ENCODE data around the gene DNTTIP2. TPM values are rescaled to one million over a fixed set of nuclear protein-coding genes. Genes with fewer than 3 reads are reported as not detected.
"Not testable (repeated sequence)": the region's sequence is repeated elsewhere in the genome, so short reads cannot be mapped to it uniquely, and the experiment has no call there.

The DNTTIP2 gene
- total RNA-seq, 2 donors from 2014 or later: 30.7 to 33.3 TPM

DNA sequence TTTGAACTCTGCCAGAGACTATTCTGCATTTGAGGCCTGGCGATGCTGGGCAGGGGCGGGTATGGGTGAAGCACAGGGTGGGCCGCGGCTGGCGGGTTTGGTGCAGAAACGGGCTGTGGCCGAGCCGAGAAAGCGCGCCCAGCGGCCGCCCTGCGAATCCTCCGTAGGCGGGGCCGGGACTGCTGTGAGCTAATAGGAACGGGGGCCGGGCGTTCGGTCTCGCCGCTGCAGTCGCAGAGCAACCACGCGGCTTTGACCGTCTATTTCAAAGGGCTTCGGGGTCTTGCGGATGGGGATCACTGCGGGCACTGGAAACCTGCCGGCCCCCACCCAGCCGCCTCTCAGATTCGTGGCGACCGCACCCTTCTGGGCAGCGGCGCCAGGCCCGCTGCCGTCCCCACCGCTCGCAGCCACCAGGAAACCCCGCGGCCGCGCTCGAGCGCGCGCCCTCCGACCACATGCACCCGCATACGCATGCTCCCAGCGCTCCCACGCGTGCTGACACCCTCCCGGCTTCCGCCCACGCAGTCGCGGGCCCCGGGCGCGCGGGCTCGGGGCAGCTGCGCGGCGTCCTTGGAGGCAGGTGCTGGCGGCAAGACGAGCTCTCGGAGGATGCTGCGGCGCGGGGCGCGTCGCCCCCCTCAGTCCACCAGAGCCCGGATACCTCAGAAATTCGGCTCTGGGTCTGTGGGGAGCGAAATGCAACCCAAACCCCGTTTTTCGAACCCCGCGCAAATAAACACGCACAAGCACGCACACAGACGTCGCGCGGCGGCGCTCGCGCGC lies 32.6 kb downstream of the DNTTIP2 start:
- intact Hi-C loops (cut with DNase I, micrococcal nuclease): loop anchor here in 1 of 2 donors (10.0 kb wide), 2 partner anchors 222 to 402 kb away; partner anchors contain the start of gene FNBP1L
- DNase-seq (peak; percentile 88 to 95), ATAC-seq (peak; percentile 70)

DNA sequence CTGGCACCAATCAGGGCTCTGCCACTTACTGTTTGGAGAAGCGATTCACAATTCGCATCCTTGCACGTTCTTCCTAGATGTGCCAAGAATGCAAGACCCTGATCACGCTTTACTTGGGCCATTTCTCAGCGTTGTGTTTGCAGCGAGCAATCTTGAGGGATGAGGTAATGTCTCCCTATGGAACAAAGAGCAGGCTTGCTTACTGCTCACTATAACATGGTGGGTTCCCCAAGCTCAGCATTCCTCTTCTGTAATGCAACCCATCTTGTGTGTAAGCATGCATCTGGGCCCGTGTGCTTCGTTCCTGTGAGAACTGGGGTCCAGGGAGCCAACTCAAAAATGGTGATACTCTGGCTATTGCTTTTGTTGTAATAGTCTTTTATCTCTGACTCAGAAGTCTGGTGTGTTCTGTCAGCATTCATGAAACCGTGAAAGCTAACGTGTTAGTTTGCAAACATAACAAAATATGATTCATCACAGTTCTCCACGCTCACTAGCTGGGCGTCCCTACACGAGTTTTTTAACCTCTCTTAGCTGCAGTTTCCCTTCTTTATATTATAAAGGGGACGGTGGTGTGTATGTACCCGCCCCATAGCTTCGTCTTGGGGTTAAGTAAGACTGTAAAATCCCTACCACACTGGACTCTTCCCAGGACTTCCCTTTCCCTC lies 33.3 kb downstream of the DNTTIP2 start:
- DNase-seq (peak in 1 of 2 donors; percentile 7), ATAC-seq (peak; percentile 10)
- intact Hi-C loops (cut with DNase I, micrococcal nuclease): loop anchor here in 1 of 2 donors (10.0 kb wide), 2 partner anchors 221 to 401 kb away; partner anchors contain the start of gene FNBP1L

DNA sequence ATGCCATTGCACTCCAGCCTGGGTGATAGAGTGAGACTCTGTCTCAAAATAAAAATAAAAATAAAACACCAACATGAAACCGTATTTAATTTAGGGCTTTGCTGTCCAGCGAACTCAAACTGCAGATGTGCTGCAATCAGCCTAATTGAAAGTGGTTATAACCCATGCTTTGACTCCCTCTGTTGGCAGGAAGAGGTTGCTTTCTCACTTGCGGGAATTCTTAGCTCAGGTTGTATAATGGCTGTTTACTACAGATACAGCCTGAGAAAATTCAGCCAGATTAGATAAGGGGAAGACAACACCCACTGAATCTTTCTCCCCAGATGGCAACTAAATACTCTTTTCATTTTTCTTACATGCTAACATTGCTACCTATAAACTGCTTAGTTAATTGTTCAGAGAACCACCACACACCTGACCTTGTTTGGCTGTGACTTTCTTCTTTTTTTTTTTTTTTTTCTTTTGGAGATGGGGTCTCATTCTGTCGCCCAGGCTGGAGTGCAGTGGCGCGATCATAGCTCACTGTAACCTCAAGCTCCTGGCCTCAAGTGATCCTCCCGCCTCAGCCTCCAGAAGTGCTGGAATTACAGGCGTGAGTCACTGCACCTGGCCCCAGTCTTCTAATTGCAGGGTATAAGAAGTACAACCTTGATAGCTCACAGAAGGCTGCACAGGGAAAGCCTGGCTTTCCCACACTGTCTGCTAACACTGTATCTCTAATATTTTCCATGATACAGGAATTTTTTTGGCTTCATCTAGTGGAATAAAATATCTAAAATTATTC lies 34.6 kb downstream of the DNTTIP2 start:
- ATAC-seq (peak; percentile 32), DNase-seq (peak; percentile 26 to 52)
- intact Hi-C loops (cut with DNase I, micrococcal nuclease): loop anchor here in 1 of 2 donors (10.0 kb wide), 2 partner anchors 220 to 400 kb away; partner anchors contain the start of gene FNBP1L

DNA sequence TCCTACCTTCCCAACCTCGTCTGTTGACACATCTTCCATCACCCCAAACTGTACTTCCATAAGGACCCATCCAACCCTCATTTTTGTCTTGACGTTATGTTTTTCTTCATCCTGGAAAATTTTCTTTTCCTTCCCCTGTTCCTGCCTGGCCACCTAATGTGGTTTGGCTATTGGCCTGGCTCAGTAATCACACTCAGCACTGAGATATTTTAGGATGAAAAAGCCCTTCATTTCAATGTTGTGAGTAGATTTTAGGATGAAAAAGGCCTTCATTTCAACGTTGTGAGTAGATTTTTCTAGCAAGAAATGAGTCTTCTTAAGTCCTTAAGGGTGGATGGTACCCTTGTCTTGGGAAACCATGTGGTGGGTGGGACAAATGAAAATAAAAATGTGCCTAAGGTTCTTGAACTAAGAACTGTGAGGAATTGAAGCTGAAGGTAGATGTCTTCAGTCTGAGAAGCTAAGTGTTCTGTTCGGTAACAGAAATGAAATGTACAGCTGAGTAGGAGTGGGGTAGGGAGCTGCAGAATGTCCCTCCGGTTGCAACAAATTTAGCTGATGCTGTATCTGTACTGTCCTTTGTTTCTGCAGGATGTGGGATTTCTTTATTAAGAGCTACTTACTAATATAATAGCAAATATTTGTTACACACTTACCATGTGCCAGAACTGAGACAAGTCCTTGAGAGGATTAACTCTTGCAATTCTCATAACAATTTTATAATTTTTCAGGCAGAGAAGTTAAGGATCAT lies 36.1 kb downstream of the DNTTIP2 start:
- ATAC-seq (no peak), DNase-seq (no peak)
- intact Hi-C loops (cut with DNase I, micrococcal nuclease): loop anchor here in 1 of 2 donors (10.0 kb wide), 2 partner anchors 218 to 398 kb away; partner anchors contain the start of gene FNBP1L

DNA sequence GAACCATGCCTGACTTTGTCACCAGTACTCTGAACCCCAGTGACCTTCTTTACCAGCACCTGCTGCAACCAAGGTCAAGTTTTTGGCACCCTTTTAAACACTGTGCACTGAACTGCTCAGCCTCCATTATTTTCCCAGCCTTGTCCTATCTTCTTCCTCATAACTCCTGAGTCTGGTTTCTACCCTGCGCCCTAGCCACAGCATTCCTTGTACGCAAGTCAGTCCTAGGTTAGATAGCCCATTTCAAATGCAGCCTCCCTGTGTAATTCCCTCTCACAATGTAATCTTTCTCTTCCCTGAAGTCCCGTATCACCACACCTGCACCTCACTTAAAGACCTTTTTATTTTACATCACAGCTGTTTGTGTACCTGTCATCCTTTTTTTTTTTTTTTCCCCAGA lies 37.2 kb downstream of the DNTTIP2 start:
- intact Hi-C loops (cut with DNase I, micrococcal nuclease): loop anchor here in 1 of 2 donors (10.0 kb wide), 2 partner anchors 217 to 397 kb away; partner anchors contain the start of gene FNBP1L
- DNase-seq (no peak), ATAC-seq (no peak)

DNA sequence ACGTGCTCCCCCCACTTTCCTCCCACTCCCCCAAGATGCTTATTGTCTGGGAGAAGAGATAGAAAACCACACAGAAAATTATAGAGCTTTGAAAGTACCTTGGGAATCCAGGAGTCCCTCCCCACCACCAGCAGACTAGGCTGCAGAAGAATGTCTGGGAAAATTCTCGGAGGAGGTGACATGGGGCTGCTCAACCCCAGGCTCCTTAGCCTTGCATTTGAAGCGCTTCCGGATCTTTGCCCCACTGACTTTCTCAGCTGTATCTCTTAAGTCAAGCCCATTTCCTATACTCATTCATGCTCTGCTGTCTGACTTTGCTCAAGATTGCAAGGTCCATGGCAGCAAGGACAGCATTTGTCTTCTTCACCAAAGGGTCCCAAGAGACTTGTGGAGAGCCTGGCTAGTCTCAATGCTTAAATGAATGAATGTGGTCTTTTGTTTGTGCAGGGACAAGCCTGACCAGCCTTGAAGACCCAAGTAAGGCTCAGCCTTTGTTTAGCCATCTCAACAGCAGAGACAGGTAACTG lies 38.0 kb downstream of the DNTTIP2 start:
- DNase-seq: no peak
- ATAC-seq: no peak
- intact Hi-C loops (cut with DNase I, micrococcal nuclease): loop anchor here in 1 of 2 donors (10.0 kb wide), 2 partner anchors 216 to 396 kb away; partner anchors contain the start of gene FNBP1L

DNA sequence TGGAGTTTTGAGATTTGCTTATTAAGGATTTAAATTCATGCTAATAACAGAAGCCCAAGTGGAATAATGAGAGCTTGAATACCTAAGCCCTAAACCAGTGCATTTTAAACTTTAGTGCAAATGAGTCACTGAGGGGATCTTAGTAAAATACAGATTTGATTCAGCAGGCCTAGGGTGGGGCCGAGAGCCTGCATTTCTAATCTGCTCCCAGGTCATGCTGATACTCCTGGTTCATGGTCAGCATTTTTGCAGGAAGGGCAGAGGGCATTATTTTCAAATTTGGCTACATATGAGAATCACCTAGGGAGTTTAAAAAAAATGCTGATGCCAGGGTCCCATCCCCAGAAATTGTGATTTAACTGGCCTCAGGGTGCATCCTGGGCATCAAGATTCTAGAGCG lies 39.3 kb downstream of the DNTTIP2 start:
- ATAC-seq: no peak

DNA sequence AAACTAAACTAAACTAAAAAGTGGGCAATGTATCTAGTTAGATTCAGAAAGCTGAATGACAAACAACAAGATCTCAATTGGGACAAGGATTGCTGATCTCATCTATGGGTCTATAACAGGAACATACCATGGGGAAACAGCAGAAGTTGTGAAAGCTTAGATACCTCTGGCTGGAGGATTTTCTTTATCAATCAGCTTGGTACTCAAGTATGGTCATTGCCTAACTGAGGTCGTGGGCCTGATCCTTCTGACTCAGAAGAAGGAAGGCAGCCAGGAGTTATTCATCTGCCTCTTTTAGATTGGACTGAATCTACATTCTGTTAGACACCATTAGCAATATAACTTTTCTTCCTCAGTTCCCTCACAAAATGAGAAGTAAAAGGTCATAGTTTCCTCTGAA lies 39.7 kb downstream of the DNTTIP2 start:
- intact Hi-C loops (cut with DNase I, micrococcal nuclease): no loop called here
- ATAC-seq (no peak), DNase-seq (no peak)

More for the DNA sequence above, 39.3 kb downstream of the DNTTIP2 start:
- intact Hi-C loops (cut with DNase I, micrococcal nuclease): loop anchor here in 1 of 2 donors (10.0 kb wide), 2 partner anchors 215 to 395 kb away; partner anchors contain the start of gene FNBP1L
- no peak for DNase-seq

DNA sequence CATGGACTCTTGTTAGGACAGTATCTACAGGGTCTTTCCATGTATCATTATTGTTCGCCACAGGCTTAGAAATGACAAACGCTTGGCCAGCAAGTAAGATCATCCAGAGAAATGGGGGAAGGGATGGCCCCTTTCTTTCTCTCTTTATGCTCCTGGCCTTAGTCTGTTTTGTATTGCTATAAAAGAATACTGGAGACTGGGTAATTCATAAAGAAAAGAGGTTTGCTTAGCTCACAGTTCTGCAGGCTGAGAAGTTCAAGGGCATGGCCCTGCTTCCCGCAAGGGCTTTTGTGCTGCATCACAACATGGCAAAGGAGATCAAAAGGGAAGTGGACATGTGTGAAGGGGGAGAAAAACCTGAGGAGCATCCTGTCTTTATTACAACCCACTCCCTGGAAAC lies 41.0 kb downstream of the DNTTIP2 start:
- no peak for DNase-seq
- intact Hi-C loops (cut with DNase I, micrococcal nuclease): no loop called here

DNA sequence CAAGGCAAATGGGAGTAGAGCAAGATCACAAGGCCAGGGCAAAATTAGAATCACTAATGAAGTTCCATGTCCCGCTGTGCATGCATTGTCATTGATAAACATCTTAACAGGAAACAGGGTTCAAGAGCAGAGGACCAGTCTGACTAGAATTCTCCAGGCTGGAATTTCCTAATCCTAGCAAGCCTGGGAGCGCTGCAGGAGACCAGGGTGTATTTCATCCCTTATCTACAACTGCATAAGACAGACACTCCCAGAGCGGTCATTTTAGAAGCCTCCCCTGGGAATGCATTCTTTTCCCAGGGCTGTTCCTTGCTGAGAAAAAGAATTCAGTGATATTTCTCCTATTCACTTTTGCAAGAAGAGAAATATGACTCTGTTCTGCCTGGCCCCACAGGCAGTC lies 45.7 kb downstream of the DNTTIP2 start:
- DNase-seq; ATAC-seq; intact Hi-C loops (cut with DNase I, micrococcal nuclease): not testable (repeated sequence)

More for the DNA sequence above, 41.0 kb downstream of the DNTTIP2 start:
- ATAC-seq: no peak

DNA sequence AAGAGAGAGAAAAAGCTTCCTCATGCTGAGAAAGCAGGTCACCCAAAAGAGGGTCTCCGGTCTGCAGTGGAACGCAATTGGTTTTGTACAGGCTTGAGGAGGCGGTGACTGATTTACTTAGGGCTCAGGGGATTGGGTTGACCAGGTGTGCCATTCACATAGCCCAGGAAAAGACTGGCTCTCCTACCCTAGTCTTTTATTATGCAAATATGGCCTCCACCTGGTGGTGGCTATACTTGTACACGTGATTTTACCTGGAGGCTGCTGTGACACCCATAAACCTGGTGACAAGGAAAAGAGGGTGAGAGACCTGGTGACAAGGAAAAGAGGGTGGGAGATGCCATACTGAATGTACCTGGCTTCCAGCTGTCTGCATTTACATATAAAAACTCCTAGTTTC lies 49.9 kb downstream of the DNTTIP2 start:
- DNase-seq (no peak), ATAC-seq (no peak)
- intact Hi-C loops (cut with DNase I, micrococcal nuclease): no loop called here

DNA sequence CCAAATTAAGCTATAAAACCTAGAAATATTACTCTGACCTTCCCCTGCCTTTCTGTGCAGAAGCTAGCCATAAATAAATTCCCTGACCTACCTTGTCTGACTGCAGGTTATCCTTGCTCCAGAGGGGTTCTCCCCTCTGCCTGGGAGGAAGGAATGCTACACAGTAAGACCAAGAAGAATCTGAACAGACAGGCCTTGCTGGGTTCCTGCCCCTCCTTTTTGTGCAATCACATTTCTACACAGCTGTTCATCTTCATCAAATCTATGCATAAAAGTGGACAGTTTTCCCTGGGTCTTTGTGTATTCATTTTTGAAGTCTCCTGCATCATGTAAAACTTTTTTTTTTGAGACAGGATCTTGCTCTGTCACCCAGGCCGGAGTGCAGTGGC lies 50.6 kb downstream of the DNTTIP2 start:
- ATAC-seq: no peak
- DNase-seq: no peak
- intact Hi-C loops (cut with DNase I, micrococcal nuclease): no loop called here

DNA sequence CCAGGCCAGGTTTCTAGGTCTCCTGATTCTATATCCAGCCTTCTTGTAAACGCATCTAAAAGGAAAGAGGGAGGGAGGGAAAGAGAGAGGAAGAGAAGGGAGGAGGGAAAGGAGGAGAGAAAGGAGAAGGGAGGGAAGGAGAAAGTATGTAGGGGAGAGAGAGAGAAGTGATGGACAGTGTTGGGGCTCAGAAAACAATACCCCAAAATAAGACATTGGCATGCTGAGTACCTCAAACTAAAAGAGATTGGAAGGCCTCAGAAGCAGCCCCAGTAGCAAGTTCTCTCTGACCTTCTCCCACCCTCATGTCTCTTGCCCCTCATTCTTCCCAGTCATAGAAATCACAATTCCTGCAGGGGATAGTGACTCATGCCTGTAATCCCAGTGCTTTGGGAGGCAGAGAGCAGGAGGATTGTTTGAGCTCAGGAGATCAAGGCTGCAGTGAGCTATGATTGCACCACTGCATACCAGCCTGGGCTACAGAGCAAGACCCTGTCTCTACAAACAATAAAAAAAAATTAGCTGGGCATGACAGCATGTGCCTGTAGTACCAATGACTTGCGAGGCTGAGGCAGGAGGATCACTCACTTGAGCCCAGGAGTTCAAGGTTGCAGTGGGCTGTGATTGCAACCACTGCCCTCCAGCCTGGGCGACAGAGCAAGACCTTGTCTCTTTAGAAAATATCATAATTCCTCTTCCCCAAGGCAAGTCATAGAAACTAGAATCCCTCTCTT lies 51.2 kb downstream of the DNTTIP2 start:
- ATAC-seq (no peak), DNase-seq (no peak)
- intact Hi-C loops (cut with DNase I, micrococcal nuclease): no loop called here

DNA sequence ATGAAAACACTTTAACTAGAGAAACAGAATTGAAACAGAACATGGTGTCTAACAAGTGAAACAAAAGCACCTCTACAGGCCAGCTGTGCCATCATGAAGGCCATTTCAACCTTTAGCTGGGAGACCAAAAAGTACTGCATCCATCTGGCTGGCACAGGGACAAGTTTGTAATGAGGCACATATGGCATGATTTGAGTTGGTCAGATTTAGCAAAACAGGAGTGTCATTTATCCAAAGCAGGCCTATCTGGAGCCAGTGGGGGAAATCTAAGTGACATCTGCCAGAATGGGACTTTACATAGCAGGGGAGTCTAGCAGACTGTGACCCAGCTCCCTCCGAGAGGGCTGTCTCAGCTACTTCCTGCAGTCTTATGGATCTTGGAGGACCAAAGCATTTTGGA lies 51.9 kb downstream of the DNTTIP2 start:
- no peak for DNase-seq
- ATAC-seq: no peak
- intact Hi-C loops (cut with DNase I, micrococcal nuclease): no loop called here

DNA sequence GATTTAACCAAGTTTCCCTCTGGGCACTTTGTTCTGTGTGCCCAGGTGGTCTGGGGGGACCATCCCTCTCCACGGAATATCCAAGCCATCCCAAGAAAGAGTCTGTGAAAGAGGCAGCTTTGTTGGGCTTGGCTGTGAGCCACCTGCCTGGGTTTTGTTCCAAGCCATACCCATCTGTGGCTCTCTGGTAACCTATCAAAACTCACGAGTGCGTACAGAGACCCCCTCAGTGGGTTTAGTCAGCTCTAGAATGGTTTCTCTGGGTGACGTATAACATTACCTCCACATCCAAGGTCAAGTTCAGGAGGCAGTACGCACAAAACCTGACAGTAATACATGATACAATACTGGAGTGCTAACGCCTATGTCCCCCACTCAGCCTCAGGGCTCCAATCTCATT lies 54.2 kb downstream of the DNTTIP2 start:
- DNase-seq (no peak), ATAC-seq (no peak)
- intact Hi-C loops (cut with DNase I, micrococcal nuclease): no loop called here

DNA sequence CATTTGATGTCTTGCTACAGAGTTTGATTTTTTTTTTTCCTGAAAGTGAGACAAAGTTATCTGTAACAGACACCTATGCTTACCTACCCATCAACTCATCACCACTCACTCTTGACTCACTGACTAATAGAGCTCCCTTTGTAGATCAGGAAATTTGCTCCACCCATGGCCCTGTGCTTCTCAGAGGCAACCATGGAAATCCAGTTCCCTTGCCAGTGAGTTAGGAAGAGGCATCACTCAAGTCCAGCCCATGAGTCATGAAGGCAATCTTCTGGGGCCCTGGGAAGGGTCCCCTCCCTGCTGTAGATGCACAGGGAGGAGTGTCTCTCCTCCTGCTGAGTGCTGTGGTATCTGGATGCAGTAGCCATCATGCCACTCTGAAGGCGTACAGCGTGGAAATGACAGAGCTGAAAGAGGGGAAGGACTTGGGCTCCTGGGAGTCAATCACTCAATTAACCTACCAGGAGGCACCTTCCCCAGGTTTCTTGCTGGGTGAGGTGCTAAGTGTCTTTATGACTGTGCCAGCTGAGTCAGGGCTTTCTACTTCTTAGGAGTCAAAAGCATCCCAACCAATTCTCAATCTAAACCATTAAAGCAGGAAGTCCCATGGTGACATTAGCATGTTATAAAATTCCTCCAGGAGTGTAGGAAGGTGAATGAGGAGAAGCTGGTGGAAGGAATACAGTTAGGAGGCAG lies 56.1 kb downstream of the DNTTIP2 start:
- DNase-seq: no peak
- ATAC-seq: no peak
- intact Hi-C loops (cut with DNase I, micrococcal nuclease): no loop called here

All from left colon (tissue), 2 donors.